ENCODE measurements around the gene SLX4.

SLX4 gene

DNA sequence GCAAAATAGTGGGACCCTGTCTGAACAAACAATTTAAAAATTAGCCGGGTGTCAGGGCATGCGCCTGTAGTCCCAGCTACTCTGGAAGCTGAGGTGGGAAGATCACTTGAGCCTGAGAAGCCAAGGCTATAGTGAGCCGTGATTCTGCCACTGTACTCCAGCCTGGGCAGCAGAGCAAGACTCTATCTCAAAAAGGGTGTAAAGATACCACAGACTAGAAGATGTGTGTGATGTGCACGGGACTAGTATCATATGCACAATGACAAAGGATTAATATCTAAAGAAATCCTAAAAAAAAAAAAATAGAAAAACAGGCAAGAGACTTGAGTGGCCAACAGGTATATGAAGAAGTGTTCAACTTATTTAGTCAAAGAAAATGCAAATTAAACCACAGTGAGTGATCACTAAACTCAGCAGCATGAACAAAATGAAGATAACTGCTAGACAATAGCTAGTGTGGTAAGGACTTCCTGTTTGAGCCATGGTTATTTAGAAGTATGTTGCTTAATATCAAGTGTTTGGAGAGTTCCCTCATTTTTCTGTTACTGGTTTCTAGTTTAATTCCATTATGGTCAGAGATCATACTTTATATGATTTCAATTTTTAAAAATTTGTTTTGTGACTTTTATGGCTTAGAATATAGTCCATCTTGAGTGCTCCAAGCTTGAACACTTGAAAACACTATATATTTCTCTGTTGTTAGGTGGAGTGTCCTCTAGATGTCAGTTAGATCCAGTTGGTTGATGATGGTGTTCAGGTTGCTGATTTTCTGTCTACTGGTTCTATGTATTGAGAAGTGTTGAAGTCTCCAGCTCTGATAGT is 14.7 kb upstream of the SLX4 start:
- Histone ChIP-seq H3K36me3 (ENCODE audit: control insufficient read depth, insufficient read depth, low read length) (no peaks in the 10 kb centered on the region), H3K4me3 (replicated peaks; ENCODE audit: low read depth, low read length) (no peak overlapping the region), H3K27me3 (replicated peaks; ENCODE audit: control insufficient read depth, insufficient read depth, low read length) (no peaks in the 10 kb centered on the region)
- peak; percentile 62 for DNase-seq (ENCODE audit: extremely low read depth, insufficient read length)
- TF ChIP-seq, protein P1, sequence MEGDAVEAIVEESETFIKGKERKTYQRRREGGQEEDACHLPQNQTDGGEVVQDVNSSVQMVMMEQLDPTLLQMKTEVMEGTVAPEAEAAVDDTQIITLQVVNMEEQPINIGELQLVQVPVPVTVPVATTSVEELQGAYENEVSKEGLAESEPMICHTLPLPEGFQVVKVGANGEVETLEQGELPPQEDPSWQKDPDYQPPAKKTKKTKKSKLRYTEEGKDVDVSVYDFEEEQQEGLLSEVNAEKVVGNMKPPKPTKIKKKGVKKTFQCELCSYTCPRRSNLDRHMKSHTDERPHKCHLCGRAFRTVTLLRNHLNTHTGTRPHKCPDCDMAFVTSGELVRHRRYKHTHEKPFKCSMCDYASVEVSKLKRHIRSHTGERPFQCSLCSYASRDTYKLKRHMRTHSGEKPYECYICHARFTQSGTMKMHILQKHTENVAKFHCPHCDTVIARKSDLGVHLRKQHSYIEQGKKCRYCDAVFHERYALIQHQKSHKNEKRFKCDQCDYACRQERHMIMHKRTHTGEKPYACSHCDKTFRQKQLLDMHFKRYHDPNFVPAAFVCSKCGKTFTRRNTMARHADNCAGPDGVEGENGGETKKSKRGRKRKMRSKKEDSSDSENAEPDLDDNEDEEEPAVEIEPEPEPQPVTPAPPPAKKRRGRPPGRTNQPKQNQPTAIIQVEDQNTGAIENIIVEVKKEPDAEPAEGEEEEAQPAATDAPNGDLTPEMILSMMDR (IDR thresholded peaks at IDR 0.05; ENCODE audit: insufficient read depth, low read length, poor library complexity, severe bottlenecking), result peak; percentile 19

DNA sequence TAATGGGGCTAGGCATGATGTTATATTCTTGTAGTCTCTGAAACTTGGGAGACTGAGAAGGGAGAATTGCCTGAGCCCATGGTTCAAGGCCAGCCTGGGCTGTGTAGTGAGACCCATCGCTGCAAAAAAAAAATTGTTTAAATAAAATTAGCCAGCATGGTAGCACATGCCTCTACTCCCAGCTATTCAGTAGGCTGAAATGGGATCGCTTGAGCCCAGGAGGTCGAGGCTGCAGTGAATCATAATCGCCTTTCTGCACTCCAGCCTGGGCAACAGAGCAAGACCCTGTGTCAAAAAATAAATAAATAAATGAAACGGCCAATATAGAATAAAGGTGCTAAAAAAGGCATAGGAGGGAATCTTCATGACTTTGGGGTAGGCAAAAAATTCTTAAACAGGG is 13.9 kb upstream of the SLX4 start:
- TF ChIP-seq, protein P1 (IDR thresholded peaks at IDR 0.05; ENCODE audit: insufficient read depth, low read length, poor library complexity, severe bottlenecking), result no peak
- DNase-seq (ENCODE audit: extremely low read depth, insufficient read length), result no peak
- H3K36me3 ChIP-seq (ENCODE audit: control insufficient read depth, insufficient read depth, low read length), result no peaks in the 10 kb centered on the region
- no peak overlapping the region for H3K4me3 ChIP-seq (replicated peaks; ENCODE audit: low read depth, low read length)
- no peaks in the 10 kb centered on the region for H3K27me3 ChIP-seq (replicated peaks; ENCODE audit: control insufficient read depth, insufficient read depth, low read length)

DNA sequence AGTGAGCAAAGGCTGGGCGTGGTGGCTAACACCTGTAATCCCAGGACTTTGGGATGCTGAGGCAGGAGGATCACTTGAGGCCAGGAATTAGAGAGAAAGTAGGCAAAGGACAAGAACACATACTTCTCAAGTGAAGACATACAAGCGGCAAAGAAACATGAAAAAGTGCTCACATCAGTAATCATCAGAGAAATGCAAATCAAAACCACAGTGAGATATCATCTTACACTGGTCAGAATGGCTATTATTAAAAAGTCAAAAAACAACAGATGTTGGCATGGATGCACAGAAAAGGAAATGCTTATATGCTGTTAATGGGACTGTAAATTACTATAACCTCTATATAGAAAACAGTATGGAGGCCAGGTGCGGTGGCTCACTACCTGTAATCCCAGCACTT is 12.2 kb upstream of the SLX4 start:
- DNase-seq (ENCODE audit: extremely low read depth, insufficient read length), result no peak
- no peaks in the 10 kb centered on the region for H3K27me3 ChIP-seq (replicated peaks; ENCODE audit: control insufficient read depth, insufficient read depth, low read length)
- H3K36me3 ChIP-seq (ENCODE audit: control insufficient read depth, insufficient read depth, low read length), result no peaks in the 10 kb centered on the region
- TF ChIP-seq, protein P1 (IDR thresholded peaks at IDR 0.05; ENCODE audit: insufficient read depth, low read length, poor library complexity, severe bottlenecking), result no peak
- H3K4me3 ChIP-seq (replicated peaks; ENCODE audit: low read depth, low read length), result 0 out of 2 replicates have a peak overlapping the region, but pooled peaks have one; percentile 18

DNA sequence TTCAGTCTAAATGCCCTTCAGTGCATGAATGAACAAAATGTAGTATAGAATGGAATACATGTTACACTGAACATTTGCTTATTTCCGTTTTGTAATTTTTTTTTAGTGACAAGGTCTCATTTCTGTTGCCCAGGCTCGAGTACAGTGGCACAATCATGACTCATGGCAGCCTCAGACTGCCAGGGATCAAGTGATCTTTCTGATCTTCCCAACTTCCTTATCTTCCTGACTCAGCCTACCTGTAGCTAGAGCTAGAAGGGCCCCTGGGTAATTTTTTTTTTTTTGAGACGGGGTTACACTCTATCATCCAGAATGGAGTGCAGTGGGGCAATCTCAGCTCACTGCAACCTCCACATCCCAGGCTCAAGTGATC is 7.3 kb upstream of the SLX4 start:
- TF ChIP-seq, protein P1 (IDR thresholded peaks at IDR 0.05; ENCODE audit: insufficient read depth, low read length, poor library complexity, severe bottlenecking), result no peak
- no peaks in the 10 kb centered on the region for H3K27me3 ChIP-seq (replicated peaks; ENCODE audit: control insufficient read depth, insufficient read depth, low read length)
- H3K4me3 ChIP-seq (replicated peaks; ENCODE audit: low read depth, low read length), result no peak overlapping the region
- no peak for DNase-seq (ENCODE audit: extremely low read depth, insufficient read length)
- peaks cover 1% of the 10 kb centered on the region for H3K36me3 ChIP-seq (ENCODE audit: control insufficient read depth, insufficient read depth, low read length)

DNA sequence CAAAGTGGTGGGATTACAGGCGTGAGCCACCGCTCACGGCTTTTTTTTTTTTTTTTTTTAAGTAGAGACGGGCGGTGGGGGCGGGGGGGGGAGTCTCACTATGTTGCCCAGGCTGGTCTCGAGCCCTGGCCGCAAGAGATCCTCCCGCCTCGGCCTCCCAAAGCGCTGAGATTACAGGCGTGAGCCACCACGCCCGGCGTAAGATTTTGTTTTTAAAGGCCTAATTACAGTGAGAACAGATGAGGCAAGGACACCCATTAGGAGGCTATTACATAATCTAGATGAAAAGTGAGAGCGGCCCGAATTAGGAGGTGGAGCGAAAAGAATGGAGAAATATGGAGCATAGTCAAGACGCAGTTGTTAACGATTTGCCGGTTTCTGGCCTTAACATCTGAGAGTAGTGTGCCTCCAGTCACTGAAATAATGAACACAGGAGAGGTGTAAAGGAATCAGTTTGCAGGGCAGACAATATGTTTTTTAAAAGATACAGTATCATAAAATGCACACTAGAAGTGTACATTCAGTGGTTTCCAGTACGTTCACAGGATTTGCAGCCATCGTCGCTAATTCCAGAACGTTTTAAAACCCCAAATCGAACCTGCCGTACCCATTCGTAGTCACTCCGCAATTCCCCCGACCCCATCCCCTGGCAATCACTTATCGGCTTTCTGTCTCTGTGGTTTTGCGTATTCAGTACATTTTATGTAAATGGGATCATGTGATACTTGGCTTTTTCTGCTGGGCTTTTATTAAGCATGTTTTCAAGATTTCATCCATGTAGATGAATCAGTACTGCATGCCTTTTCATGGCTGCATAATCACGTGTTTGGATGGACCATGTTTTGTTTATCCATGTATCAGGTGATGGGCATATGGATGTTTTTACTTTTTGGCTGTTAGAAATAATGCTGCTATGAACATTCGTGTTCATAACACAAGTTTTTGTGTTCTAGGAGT is 1.4 kb upstream of the SLX4 start:
- no peak for DNase-seq (ENCODE audit: extremely low read depth, insufficient read length)
- peaks cover 1% of the 10 kb centered on the region for H3K36me3 ChIP-seq (ENCODE audit: control insufficient read depth, insufficient read depth, low read length)

More for the DNA sequence above, 1.4 kb upstream of the SLX4 start:
- Histone ChIP-seq H3K4me3 (replicated peaks; ENCODE audit: low read depth, low read length) (peak overlapping the region; percentile 99), H3K27me3 (replicated peaks; ENCODE audit: control insufficient read depth, insufficient read depth, low read length) (no peaks in the 10 kb centered on the region)
- TF ChIP-seq, protein P1 (IDR thresholded peaks at IDR 0.05; ENCODE audit: insufficient read depth, low read length, poor library complexity, severe bottlenecking), result no peak

Measured in GM06990 (cell line).